ENCODE data around the gene SSBP3.

GRCh38 chr1:54307305-54307704 lies 98.9 kb downstream of the SSBP3 start:
- no peak for TF ChIP-seq CTCF (optimal IDR thresholded peaks at IDR 0.05 in 1 of 3, IDR thresholded peaks at IDR 0.05 in 1 of 3, conservative IDR thresholded peaks at IDR 0.05 in 1 of 3; ENCODE audit: extremely low read depth in 1 of 3, insufficient read depth in 2 of 3, low read length in 3 of 3)
- no peak for TF ChIP-seq EZH2 (IDR thresholded peaks at IDR 0.05; ENCODE audit: low read length)
